Lower lobe of right lung (tissue), 2 donors: ENCODE results near the gene SMURF1. TPM values are rescaled to one million over a fixed set of nuclear protein-coding genes. Genes with fewer than 3 reads are reported as not detected.

ENCODE experiments used
- ATAC-seq, 2 donors: fragments of 200-7000 bp; cut with Tn5 transposase; one replicate each; pipeline ENCODE4 v1.9.1; 2020 to 2022; ENCODE audit warnings: mild to moderate bottlenecking in 2 of 2, moderate library complexity in 2 of 2
- DNase-seq: peaks from one replicate; pipeline ENCODE4 v3.0.0-alpha.2; 2020
- H3K27ac ChIP-seq: fragments of 200-600 bp; one replicate; pipeline ENCODE4 v1.8.0; 2022
- H3K27me3 ChIP-seq: fragments of 200-600 bp; one replicate; pipeline ENCODE4 v1.8.0; 2022; ENCODE audit warnings: low read depth
- H3K36me3 ChIP-seq: fragments of 200-600 bp; one replicate; pipeline ENCODE4 v1.8.0; 2022; ENCODE audit warnings: mild to moderate bottlenecking
- H3K4me1 ChIP-seq: fragments of 200-600 bp; one replicate; pipeline ENCODE4 v1.8.0; 2022
- H3K4me3 ChIP-seq: fragments of 200-600 bp; one replicate; pipeline ENCODE4 v1.8.0; 2022; ENCODE audit warnings: mild to moderate bottlenecking
- H3K9me3 ChIP-seq: fragments of 200-600 bp; one replicate; pipeline ENCODE4 v1.8.0; 2022
- intact Hi-C: fragments of 100-400 bp; cut with DNase I; formaldehyde crosslinking; loops from one replicate; pipeline ENCODE4 v1.11.0; 2022
- total RNA-seq: library from RNA; stranded (reverse); fragmentation: NEBNext Ultra II Directional; extraction: Animal tissue kit (Norgen Biotek cat#: 25700); gene quantifications from one replicate; pipeline ENCODE4 v1.2.1, GENCODE V29; 2021
- TF ChIP-seq, protein P1 (sequence below): fragments of 200-600 bp; IDR thresholded peaks from one replicate; pipeline ENCODE4 v1.8.0; 2022; ENCODE audit warnings: antibody characterized with exemption, mild to moderate bottlenecking
- donor health status: DM: no; HTN: yes; CAD: no; lungs with severe emphysema.

The SMURF1 gene
- total RNA-seq, 1 donor from 2014 or later: 32.0 TPM

DNA sequence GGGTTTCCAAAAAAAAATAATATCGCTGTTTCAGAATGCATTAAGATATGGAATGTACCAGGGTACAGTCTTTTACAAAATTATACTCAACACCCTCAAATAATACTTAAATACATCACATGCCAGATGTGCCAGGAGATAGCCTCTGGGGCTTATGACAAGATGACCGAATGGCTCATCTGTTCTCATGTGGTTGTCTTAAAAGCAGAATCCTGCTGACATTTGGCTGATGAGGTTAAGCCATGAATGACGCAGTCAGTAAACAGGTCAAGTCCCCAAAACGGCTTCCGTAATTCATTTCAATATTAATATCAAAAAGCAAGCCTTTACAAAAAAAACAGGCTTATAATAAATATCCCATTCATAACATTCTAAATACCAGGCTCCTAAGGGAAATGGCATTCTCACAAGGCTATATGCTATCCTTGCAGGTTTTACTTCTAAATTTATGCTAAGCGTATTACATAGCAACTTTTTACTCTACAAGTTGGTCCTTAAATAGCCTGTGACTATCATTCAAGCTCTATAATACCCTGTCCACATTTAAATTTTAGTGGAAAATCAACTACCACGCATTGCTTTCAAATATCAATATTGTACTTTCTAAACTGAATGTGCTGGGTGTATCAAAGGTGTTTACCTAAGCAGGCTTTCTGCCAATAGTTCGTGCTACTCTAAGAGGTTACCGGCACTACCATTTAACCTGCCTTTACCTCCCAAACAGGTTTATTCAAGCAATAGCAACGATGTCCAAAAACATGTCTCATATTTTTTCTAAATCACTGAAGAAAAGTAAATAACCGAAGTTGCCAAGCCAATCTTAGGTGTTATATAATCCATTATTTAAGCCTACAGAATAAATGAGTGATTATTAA, 15.6 kb downstream of the SMURF1 start:
- intact Hi-C loops: no loop called here
- Histone ChIP-seq H3K27ac (peak overlapping the region; percentile 60), H3K36me3 (no peaks in the 10 kb centered on the region), H3K27me3 (no peaks in the 10 kb centered on the region), H3K4me1 (peaks cover 76% of the 10 kb centered on the region), H3K4me3 (no peak overlapping the region), H3K9me3 (no peaks in the 10 kb centered on the region)
- ATAC-seq (peak; percentile 54 to 69), DNase-seq (no peak)
- TF ChIP-seq, protein P1, sequence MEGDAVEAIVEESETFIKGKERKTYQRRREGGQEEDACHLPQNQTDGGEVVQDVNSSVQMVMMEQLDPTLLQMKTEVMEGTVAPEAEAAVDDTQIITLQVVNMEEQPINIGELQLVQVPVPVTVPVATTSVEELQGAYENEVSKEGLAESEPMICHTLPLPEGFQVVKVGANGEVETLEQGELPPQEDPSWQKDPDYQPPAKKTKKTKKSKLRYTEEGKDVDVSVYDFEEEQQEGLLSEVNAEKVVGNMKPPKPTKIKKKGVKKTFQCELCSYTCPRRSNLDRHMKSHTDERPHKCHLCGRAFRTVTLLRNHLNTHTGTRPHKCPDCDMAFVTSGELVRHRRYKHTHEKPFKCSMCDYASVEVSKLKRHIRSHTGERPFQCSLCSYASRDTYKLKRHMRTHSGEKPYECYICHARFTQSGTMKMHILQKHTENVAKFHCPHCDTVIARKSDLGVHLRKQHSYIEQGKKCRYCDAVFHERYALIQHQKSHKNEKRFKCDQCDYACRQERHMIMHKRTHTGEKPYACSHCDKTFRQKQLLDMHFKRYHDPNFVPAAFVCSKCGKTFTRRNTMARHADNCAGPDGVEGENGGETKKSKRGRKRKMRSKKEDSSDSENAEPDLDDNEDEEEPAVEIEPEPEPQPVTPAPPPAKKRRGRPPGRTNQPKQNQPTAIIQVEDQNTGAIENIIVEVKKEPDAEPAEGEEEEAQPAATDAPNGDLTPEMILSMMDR: no peak

DNA sequence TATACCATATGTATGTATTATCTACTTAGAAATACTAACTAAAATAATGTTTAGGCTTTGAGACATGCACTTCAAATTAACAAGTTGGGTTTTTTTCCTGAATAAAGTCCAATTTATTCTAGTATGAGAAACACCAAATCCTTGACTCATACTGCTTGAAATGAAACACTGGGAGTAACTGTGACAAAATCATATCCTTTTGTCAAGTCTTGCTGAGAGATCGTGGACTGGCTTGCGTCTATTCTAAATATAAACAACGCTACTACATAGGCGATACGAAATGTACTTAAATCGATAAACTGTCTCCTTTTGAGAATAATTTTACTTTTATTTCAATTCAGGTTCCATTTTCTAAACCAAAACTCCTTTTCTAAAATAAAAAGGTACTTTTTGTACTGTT, 16.3 kb downstream of the SMURF1 start:
- ATAC-seq (no peak), DNase-seq (no peak)
- intact Hi-C loops: no loop called here
- no peak overlapping the region for H3K4me3 ChIP-seq
- H3K27ac ChIP-seq: peak overlapping the region; percentile 60
- TF ChIP-seq, protein P1: no peak
- no peaks in the 10 kb centered on the region for H3K9me3 ChIP-seq
- no peaks in the 10 kb centered on the region for H3K36me3 ChIP-seq
- H3K27me3 ChIP-seq: no peaks in the 10 kb centered on the region
- peaks cover 76% of the 10 kb centered on the region for H3K4me1 ChIP-seq

- Histone ChIP-seq H3K4me3 (no peak overlapping the region), H3K9me3 (no peaks in the 10 kb centered on the region), H3K27ac (peak overlapping the region; percentile 60), H3K36me3 (no peaks in the 10 kb centered on the region), H3K4me1 (peaks cover 75% of the 10 kb centered on the region), H3K27me3 (no peaks in the 10 kb centered on the region)
- DNase-seq: peak; percentile 72
- intact Hi-C loops: no loop called here
- TF ChIP-seq, protein P1: no peak
- ATAC-seq: peak; percentile 74 to 84
Observed at GRCh38 chr7:99126921-99127553, 16.9 kb downstream of the SMURF1 start.

DNA sequence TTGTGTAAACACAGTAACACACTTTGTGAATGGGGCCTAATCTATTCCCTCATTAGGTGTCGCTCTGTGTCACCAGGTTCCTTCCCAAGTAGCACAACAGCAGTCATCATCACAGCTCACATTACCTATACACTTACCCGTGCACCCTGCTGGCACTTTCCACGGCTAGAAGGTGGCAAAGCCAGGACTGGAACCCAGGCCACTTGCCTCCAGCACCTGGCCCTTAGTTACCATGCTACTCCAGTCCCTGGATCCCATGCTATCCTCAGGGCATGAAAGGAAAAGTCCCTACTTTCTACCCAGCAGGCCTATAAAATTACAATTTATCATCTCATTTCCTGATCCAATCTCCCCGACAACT, 18.4 kb downstream of the SMURF1 start:
- intact Hi-C loops: no loop called here
- DNase-seq (no peak), ATAC-seq (peak in 1 of 2 donors; percentile 25)
- Histone ChIP-seq H3K27me3 (no peaks in the 10 kb centered on the region), H3K36me3 (no peaks in the 10 kb centered on the region), H3K4me1 (peaks cover 84% of the 10 kb centered on the region), H3K4me3 (no peak overlapping the region), H3K9me3 (no peaks in the 10 kb centered on the region), H3K27ac (peak overlapping the region; percentile 65)
- TF ChIP-seq, protein P1: no peak

- ATAC-seq (peak; percentile 73 to 77), DNase-seq (no peak)
- H3K27me3 ChIP-seq: no peaks in the 10 kb centered on the region
- intact Hi-C loops: no loop called here
- H3K4me3 ChIP-seq: no peak overlapping the region
- H3K9me3 ChIP-seq: no peaks in the 10 kb centered on the region
- H3K4me1 ChIP-seq: peaks cover 89% of the 10 kb centered on the region
- TF ChIP-seq, protein P1: no peak
- no peaks in the 10 kb centered on the region for H3K36me3 ChIP-seq
- H3K27ac ChIP-seq: peak overlapping the region; percentile 80
Observed at GRCh38 chr7:99124751-99125504, 19.0 kb downstream of the SMURF1 start.
